H9 (cell line): Measurements from ENCODE around the gene ZNF177. TPM values are rescaled to one million over a fixed set of nuclear protein-coding genes. Genes with fewer than 3 reads are reported as not detected.

Experiments used
- DNase-seq: peaks from one replicate; pipeline ENCODE4 v3.0.0-alpha.2; 2017
- H2AFZ ChIP-seq: one replicate; pipeline ENCODE4 v1.6.1; 2013; ENCODE audit warnings: mild to moderate bottlenecking, low read length, control low read depth, moderate library complexity
- H2AK5ac ChIP-seq: 2 replicates; pipeline ENCODE4 v1.6.1; 2013; ENCODE audit warnings: low read length, control low read depth, mixed read lengths; ENCODE audit not compliant: insufficient read length
- H2BK120ac ChIP-seq: one replicate; pipeline ENCODE4 v1.6.1; 2013; ENCODE audit warnings: low read depth, mild to moderate bottlenecking, low read length, control low read depth, inconsistent platforms; ENCODE audit not compliant: poor library complexity, severe bottlenecking
- H2BK12ac ChIP-seq: 2 replicates; pipeline ENCODE4 v1.6.1; 2013; ENCODE audit warnings: low read length, control low read depth, mixed read lengths, low read depth; ENCODE audit not compliant: insufficient read length
- H2BK15ac ChIP-seq: 2 replicates; pipeline ENCODE4 v1.6.1; 2013; ENCODE audit warnings: low read depth, low read length, control low read depth
- H2BK20ac ChIP-seq: one replicate; pipeline ENCODE4 v1.6.1; 2013; ENCODE audit warnings: low read depth, mild to moderate bottlenecking, low read length, control low read depth, inconsistent platforms; ENCODE audit not compliant: poor library complexity, severe bottlenecking
- H2BK5ac ChIP-seq: 2 replicates; pipeline ENCODE4 v1.6.1; 2013; ENCODE audit warnings: low read length, control low read depth, mixed read lengths; ENCODE audit not compliant: insufficient read length
- H3K14ac ChIP-seq: 2 replicates; pipeline ENCODE4 v1.6.1; 2013; ENCODE audit warnings: low read length, control low read depth; ENCODE audit not compliant: insufficient read depth
- H3K18ac ChIP-seq: 2 replicates; pipeline ENCODE4 v1.6.1; 2013; ENCODE audit warnings: low read depth, mild to moderate bottlenecking, mixed read lengths, low read length, control low read depth; ENCODE audit not compliant: insufficient read length
- H3K23ac ChIP-seq: 2 replicates; pipeline ENCODE4 v1.6.1; 2013; ENCODE audit warnings: low read length, control low read depth, mixed read lengths, low read depth; ENCODE audit not compliant: insufficient read length
- H3K23me2 ChIP-seq: 2 replicates; pipeline ENCODE4 v1.6.1; 2013; ENCODE audit warnings: low read depth, mild to moderate bottlenecking, mixed read lengths, low read length, control low read depth; ENCODE audit not compliant: insufficient read length, poor library complexity, severe bottlenecking
- H3K27ac ChIP-seq: 2 replicates; pipeline ENCODE4 v1.5.1; 2013; ENCODE audit warnings: low read length, control low read depth, mixed read lengths, low read depth; ENCODE audit not compliant: insufficient read length
- H3K27me3 ChIP-seq: 2 replicates; pipeline ENCODE4 v1.6.1; 2013; ENCODE audit warnings: low read length, control low read depth, inconsistent platforms; ENCODE audit not compliant: insufficient read depth
- H3K4ac ChIP-seq: 2 replicates; pipeline ENCODE4 v1.6.1; 2013; ENCODE audit warnings: low read depth, mild to moderate bottlenecking, control low read depth, inconsistent platforms, low read length, moderate library complexity
- H3K4me1 ChIP-seq: 2 replicates; pipeline ENCODE4 v1.6.1; 2013; ENCODE audit warnings: low read length, control low read depth, inconsistent platforms; ENCODE audit not compliant: insufficient read depth
- H3K4me2 ChIP-seq: 2 replicates; pipeline ENCODE4 v1.6.1; 2013; ENCODE audit warnings: low read length, control low read depth, mixed read lengths; ENCODE audit not compliant: insufficient read length, insufficient read depth
- H3K56ac ChIP-seq: 2 replicates; pipeline ENCODE4 v1.6.1; 2013; ENCODE audit warnings: low read depth, mild to moderate bottlenecking, mixed read lengths, low read length, control low read depth; ENCODE audit not compliant: insufficient read length
- H3K79me1 ChIP-seq: 2 replicates; pipeline ENCODE4 v1.6.1; 2013; ENCODE audit warnings: low read depth, mild to moderate bottlenecking, moderate library complexity, low read length, control low read depth, inconsistent platforms; ENCODE audit not compliant: insufficient read depth, poor library complexity, severe bottlenecking
- H3K79me2 ChIP-seq: 2 replicates; pipeline ENCODE4 v1.6.1; 2013; ENCODE audit warnings: low read length, control low read depth, inconsistent platforms; ENCODE audit not compliant: insufficient read depth
- H3K9ac ChIP-seq: 2 replicates; pipeline ENCODE4 v1.6.1; 2013; ENCODE audit warnings: low read length, control low read depth, mixed read lengths; ENCODE audit not compliant: insufficient read length; ENCODE audit errors: extremely low read depth
- H3K9me3 ChIP-seq: one replicate; pipeline ENCODE4 v1.6.1; 2013; ENCODE audit warnings: low read depth, low read length, inconsistent platforms; ENCODE audit not compliant: control insufficient read depth
- H3T11ph ChIP-seq: one replicate; pipeline ENCODE4 v1.6.1; 2013; ENCODE audit warnings: mild to moderate bottlenecking, low read length, control low read depth, inconsistent platforms
- H4K20me1 ChIP-seq: one replicate; pipeline ENCODE4 v1.6.1; 2013; ENCODE audit not compliant: control insufficient read depth, insufficient read length, insufficient read depth
- H4K5ac ChIP-seq: 2 replicates; pipeline ENCODE4 v1.6.1; 2013; ENCODE audit warnings: low read depth, mild to moderate bottlenecking, mixed read lengths, low read length, control low read depth; ENCODE audit not compliant: insufficient read length
- H4K8ac ChIP-seq: replicated peaks from 2 replicates; pipeline ENCODE4 v1.6.1; 2013; ENCODE audit warnings: low read length, control low read depth, mixed read lengths, low read depth; ENCODE audit not compliant: insufficient read length
- H4K91ac ChIP-seq: 2 replicates; pipeline ENCODE4 v1.6.1; 2013; ENCODE audit warnings: low read depth, mild to moderate bottlenecking, moderate library complexity, mixed read lengths, low read length, control low read depth; ENCODE audit not compliant: insufficient read length
- H3K27ac Mint-ChIP-seq, 3 experiments: 2 replicates in 2 of 3; 3 replicates in 1 of 3; pipeline ENCODE4 v1.8.0; 2020 to 2021; ENCODE audit warnings: mixed read lengths in 3 of 3, mild to moderate bottlenecking in 1 of 3, moderate library complexity in 1 of 3
- H3K27me3 Mint-ChIP-seq: 2 replicates; pipeline ENCODE4 v1.8.0; 2021; ENCODE audit warnings: low read depth, mild to moderate bottlenecking, moderate library complexity, mixed read lengths
- H3K36me3 Mint-ChIP-seq, 3 experiments: 2 replicates in 2 of 3; 3 replicates in 1 of 3; pipeline ENCODE4 v1.8.0; 2020 to 2021; ENCODE audit warnings: low read depth in 3 of 3, mixed read lengths in 3 of 3; ENCODE audit not compliant: insufficient read depth in 1 of 3
- H3K4me1 Mint-ChIP-seq, 2 experiments: 2 replicates each; pipeline ENCODE4 v1.8.0; 2020; ENCODE audit warnings: mixed read lengths in 2 of 2
- H3K4me3 Mint-ChIP-seq, 2 experiments: 2 replicates in 1 of 2; 3 replicates in 1 of 2; pipeline ENCODE4 v1.8.0; 2020 to 2021; ENCODE audit warnings: mild to moderate bottlenecking in 2 of 2, mixed read lengths in 2 of 2, moderate library complexity in 1 of 2
- H3K9me3 Mint-ChIP-seq, 2 experiments: 2 replicates in 1 of 2; 3 replicates in 1 of 2; pipeline ENCODE4 v1.8.0; 2020; ENCODE audit warnings: mild to moderate bottlenecking in 2 of 2, mixed read lengths in 2 of 2, moderate library complexity in 1 of 2
- CTCF ChIP-seq: fragments of 200-600 bp; sonication (generic); conservative IDR thresholded peaks from 3 replicates; pipeline ENCODE4 v1.8.0; 2021; ENCODE audit warnings: antibody characterized with exemption, mild to moderate bottlenecking
- total RNA-seq: library from RNA; stranded (reverse); gene quantifications from 2 replicates; pipeline ENCODE4 v1.2.1, GENCODE V29; 2021

ZNF177 gene
- total RNA-seq, 1 experiment from 2014 or later, result 5.7 TPM

- Histone ChIP-seq H4K91ac (no peak overlapping the region), H3K79me2 (no peaks in the 10 kb centered on the region), H2AFZ (no peak overlapping the region), H2AK5ac (no peak overlapping the region), H3K4me2 (no peak overlapping the region), H2BK12ac (no peak overlapping the region), H3K27me3 (no peaks in the 10 kb centered on the region), H3K23ac (no peak overlapping the region), H3K18ac (no peak overlapping the region), H3K23me2 (no peaks in the 10 kb centered on the region), H2BK15ac (no peak overlapping the region), H3K27ac (no peak overlapping the region), H4K8ac (no peak overlapping the region), H3T11ph (no peak overlapping the region), H2BK120ac (no peak overlapping the region), H3K4ac (no peak overlapping the region), H2BK20ac (no peak overlapping the region), H3K9ac (no peak overlapping the region), H4K5ac (no peak overlapping the region), H3K14ac (no peak overlapping the region), H2BK5ac (no peak overlapping the region), H3K9me3 (peaks cover 51% of the 10 kb centered on the region), H3K56ac (no peak overlapping the region), H3K4me1 (no peaks in the 10 kb centered on the region), H4K20me1 (no peaks in the 10 kb centered on the region), H3K79me1 (no peaks in the 10 kb centered on the region)
- Mint-ChIP-seq H3K4me3 (no peak overlapping the region), H3K4me1 (no peaks in the 10 kb centered on the region), H3K27me3 (no peaks in the 10 kb centered on the region), H3K27ac (no peak overlapping the region), H3K9me3 (peaks cover 83% of the 10 kb centered on the region in 2 experiments), H3K36me3 (peaks cover 71 to 83% (median 79%) of the 10 kb centered on the region in 3 experiments)
- no peak for DNase-seq
- no peak for TF ChIP-seq CTCF
Observed at GRCh38 chr19:9353011-9353410, 9.8 kb upstream of the ZNF177 start.
